ENCODE measurements around the gene WBP2. TPM values are rescaled to one million over a fixed set of nuclear protein-coding genes. Genes with fewer than 3 reads are reported as not detected.

WBP2 gene
- total RNA-seq, 3 donors from 2014 or later: 44.9 to 63.2 (median 62.9) TPM

DNA sequence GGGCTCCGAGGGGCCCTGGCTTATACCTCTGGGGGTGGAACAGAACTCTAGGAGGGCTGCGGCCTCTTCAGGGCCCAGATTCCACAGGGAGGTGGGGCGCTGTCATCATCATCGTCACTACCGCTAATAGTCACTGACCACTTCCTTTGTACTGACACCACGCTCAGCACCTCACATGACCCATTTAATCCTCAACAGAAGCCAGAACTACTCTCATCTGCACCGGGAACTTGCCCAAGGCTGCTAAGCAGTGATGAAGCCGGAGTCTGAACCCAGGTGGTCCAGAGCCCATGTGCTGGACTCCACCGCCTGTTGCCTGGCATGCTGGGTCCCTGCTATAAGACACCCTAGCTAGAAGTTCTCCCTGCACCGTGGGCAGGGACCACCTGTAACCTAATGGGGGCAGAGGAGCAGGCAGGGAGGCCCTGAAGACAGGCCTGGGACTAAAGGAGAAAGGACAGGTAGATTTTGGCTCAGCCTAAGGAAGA lies 22.9 kb downstream of the WBP2 start:
- peak in 1 of 3 donors; percentile 26 for TF ChIP-seq POLR2AphosphoS5 (IDR thresholded peaks at IDR 0.05)
- TF ChIP-seq, protein P1, sequence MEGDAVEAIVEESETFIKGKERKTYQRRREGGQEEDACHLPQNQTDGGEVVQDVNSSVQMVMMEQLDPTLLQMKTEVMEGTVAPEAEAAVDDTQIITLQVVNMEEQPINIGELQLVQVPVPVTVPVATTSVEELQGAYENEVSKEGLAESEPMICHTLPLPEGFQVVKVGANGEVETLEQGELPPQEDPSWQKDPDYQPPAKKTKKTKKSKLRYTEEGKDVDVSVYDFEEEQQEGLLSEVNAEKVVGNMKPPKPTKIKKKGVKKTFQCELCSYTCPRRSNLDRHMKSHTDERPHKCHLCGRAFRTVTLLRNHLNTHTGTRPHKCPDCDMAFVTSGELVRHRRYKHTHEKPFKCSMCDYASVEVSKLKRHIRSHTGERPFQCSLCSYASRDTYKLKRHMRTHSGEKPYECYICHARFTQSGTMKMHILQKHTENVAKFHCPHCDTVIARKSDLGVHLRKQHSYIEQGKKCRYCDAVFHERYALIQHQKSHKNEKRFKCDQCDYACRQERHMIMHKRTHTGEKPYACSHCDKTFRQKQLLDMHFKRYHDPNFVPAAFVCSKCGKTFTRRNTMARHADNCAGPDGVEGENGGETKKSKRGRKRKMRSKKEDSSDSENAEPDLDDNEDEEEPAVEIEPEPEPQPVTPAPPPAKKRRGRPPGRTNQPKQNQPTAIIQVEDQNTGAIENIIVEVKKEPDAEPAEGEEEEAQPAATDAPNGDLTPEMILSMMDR (IDR thresholded peaks at IDR 0.05): no peak
- intact Hi-C loops (cut with DNase I; ENCODE audit: low total_unique reads): no loop called here
- Histone ChIP-seq H3K27ac (peak overlapping the region; percentile 22 to 72), H3K9me3 (no peaks in the 10 kb centered on the region), H3K4me3 (no peak overlapping the region), H3K4me1 (peaks cover under 1 to 14% of the 10 kb centered on the region in 2 donors), H3K27me3 (no peaks in the 10 kb centered on the region), H3K36me3 (no peaks in the 10 kb centered on the region)
- DNase-seq (ENCODE audit: low spot score in 2 of 2): no peak

DNA sequence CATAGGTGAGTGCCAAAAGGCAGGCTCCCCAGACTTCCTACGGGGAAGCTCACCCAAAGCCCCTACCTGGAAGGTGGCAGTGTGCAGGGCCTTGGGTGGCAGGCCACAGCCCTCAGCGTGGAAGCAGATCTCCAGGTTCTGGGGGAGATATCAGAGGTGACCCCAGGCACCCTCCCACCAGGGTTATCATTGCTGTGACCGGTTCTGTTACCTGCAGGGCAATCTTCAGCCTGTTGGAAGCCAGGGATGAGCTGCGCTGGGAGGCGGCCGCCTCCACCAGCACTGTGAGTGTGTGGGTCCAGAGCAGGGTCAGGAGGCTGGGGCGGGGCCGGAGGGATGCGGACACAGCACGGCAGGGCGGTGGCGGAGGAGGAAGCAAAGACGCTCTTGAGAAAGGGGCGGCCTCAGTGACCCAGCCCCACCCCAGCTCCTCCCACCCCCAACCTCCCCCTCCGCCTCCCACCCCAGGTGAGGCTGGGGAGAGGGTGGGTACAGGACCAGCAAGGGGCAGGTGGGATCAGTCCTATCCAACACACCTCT lies 24.0 kb downstream of the WBP2 start:
- no peaks in the 10 kb centered on the region for H3K36me3 ChIP-seq

DNA sequence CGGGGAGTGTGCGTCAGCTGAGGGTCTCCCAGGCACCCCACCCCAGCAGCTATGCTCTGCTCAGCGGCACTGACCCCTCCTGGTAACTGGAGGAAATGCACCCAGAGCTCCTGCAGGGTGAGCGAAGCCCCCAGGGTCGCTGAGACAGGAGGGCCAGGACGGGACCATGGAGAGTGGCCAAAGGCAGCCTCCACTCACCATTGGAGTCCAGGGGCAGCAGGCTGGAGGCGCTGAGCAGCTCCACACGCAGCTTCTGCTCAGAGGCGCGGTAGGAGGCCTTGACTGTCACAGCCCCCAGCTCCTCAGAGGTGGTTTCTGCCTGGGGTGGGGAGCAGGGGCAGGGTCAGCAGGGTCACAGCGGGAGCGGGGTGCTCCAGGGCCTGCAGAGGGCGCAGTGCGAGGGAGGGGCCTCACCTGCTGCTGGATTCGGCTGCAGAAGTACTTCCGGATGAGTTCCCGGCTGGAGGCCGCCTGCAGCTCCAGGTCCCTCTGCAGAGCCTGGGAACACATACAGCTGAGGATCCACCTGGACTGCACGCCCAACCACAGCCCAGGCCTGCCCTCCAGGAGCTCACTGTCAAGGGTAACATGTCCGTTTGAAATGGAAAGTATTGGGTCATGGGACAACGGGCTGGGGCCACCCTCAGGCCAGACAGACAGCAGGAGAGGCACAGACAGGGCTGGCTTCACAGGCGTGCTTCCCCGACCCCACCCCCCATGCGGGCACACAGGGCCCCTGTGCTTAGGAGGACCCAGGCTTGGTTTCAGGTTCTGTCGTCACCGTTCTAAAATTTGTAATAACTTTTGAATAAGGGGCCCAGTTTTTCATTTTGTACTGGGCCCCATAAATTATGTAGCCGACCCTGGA lies 24.7 kb downstream of the WBP2 start:
- Histone ChIP-seq H3K4me1 (peaks cover 3 to 22% of the 10 kb centered on the region in 2 donors), H3K4me3 (no peak overlapping the region), H3K9me3 (no peaks in the 10 kb centered on the region), H3K27me3 (no peaks in the 10 kb centered on the region), H3K27ac (no peak overlapping the region), H3K36me3 (no peaks in the 10 kb centered on the region)
- TF ChIP-seq, protein P1 (IDR thresholded peaks at IDR 0.05): peak in 1 of 3 donors; percentile 24
- no peak for TF ChIP-seq POLR2AphosphoS5 (IDR thresholded peaks at IDR 0.05)
- DNase-seq (ENCODE audit: low spot score in 2 of 2): no peak
- intact Hi-C loops (cut with DNase I; ENCODE audit: low total_unique reads): no loop called here

More for the DNA sequence above, 24.0 kb downstream of the WBP2 start:
- no peak for DNase-seq (ENCODE audit: low spot score in 2 of 2)
- peaks cover 3 to 22% of the 10 kb centered on the region in 2 donors for H3K4me1 ChIP-seq
- intact Hi-C loops (cut with DNase I; ENCODE audit: low total_unique reads): no loop called here
- no peak for TF ChIP-seq POLR2AphosphoS5 (IDR thresholded peaks at IDR 0.05)
- TF ChIP-seq POLR2A (IDR thresholded peaks at IDR 0.05): no peak
- TF ChIP-seq, protein P1 (IDR thresholded peaks at IDR 0.05): no peak
- H3K27me3 ChIP-seq: no peaks in the 10 kb centered on the region
- H3K9me3 ChIP-seq: no peaks in the 10 kb centered on the region
- no peak overlapping the region for H3K4me3 ChIP-seq
- H3K27ac ChIP-seq: peak overlapping the region; percentile 11 to 72

DNA sequence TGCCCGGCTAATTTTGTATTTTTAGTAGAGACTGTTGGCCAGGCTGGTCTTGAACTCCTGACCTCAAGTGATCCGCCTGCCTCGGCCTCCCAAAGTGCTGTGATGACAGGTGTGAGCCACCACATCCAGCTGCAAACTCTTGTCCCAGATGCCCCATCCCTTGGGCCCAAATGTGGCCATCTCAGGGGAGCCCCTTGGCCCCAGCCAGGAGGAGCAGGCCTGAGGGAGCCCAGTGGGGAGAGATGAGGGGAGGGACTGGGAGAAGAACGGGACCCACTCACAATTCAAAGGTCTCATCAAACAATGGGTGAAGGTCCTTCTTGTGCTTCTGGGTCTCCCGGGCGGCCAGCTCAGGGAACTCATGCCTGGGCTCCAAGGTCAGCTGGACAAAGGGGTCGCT lies 25.4 kb downstream of the WBP2 start:
- Histone ChIP-seq H3K4me1 (peaks cover 3 to 26% of the 10 kb centered on the region in 2 donors), H3K36me3 (no peaks in the 10 kb centered on the region), H3K4me3 (no peak overlapping the region), H3K9me3 (no peaks in the 10 kb centered on the region), H3K27ac (no peak overlapping the region), H3K27me3 (no peaks in the 10 kb centered on the region)
- DNase-seq (ENCODE audit: low spot score in 2 of 2): no peak
- no peak for TF ChIP-seq POLR2A (IDR thresholded peaks at IDR 0.05)
- TF ChIP-seq, protein P1 (IDR thresholded peaks at IDR 0.05): no peak
- TF ChIP-seq POLR2AphosphoS5 (IDR thresholded peaks at IDR 0.05): no peak
- intact Hi-C loops (cut with DNase I; ENCODE audit: low total_unique reads): no loop called here

DNA sequence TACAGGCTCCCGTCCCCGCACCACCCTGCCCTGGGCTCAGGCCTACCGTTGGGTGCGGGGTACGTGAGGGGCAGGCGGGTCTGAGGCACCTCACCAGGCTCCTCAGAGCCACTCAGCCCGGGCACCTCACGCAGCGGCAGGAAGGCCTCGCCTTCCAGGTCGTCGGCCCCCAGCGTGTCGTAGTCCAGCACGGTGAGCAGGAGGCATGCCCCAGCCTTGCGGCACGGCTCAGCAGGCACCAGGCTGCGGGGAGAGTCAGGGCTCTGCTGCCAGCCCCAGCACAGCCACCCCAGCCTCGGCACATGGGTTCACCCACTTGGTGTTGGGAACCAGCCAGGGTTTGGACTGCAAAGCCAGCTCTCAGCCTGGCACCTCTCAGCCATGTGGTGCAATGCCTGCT lies 26.4 kb downstream of the WBP2 start:
- intact Hi-C loops (cut with DNase I; ENCODE audit: low total_unique reads): no loop called here
- no peaks in the 10 kb centered on the region for H3K27me3 ChIP-seq
- TF ChIP-seq POLR2AphosphoS5 (IDR thresholded peaks at IDR 0.05): no peak
- TF ChIP-seq POLR2A (IDR thresholded peaks at IDR 0.05): no peak
- TF ChIP-seq, protein P1 (IDR thresholded peaks at IDR 0.05): no peak
- H3K27ac ChIP-seq: peak overlapping the region; percentile 84 to 86
- no peaks in the 10 kb centered on the region for H3K36me3 ChIP-seq
- peaks cover 3 to 27% of the 10 kb centered on the region in 2 donors for H3K4me1 ChIP-seq
- no peak overlapping the region for H3K4me3 ChIP-seq
- no peaks in the 10 kb centered on the region for H3K9me3 ChIP-seq
- DNase-seq (ENCODE audit: low spot score in 2 of 2): no peak

Measured in breast epithelium (tissue), 4 donors.